RKO (cell line): ENCODE data around the gene RAD9B.

ENCODE experiments used
- DNase-seq: peaks from one replicate; pipeline ENCODE4 v3.0.0-alpha.2; 2016; ENCODE audit warnings: low spot score

The RAD9B gene

GRCh38 chr12:110528277-110528839 is 26.2 kb downstream of the RAD9B start:
- no peak for DNase-seq

GRCh38 chr12:110530511-110530910 is 28.4 kb downstream of the RAD9B start:
- DNase-seq = no peak

- no peak for DNase-seq
Observed at GRCh38 chr12:110531741-110532333, 29.7 kb downstream of the RAD9B start.

GRCh38 chr12:110532644-110533043 is 30.5 kb downstream of the RAD9B start:
- no peak for DNase-seq

GRCh38 chr12:110533607-110534006 is 31.5 kb downstream of the RAD9B start:
- DNase-seq = no peak

- no peak for DNase-seq
Observed at GRCh38 chr12:110534811-110535210, 32.7 kb downstream of the RAD9B start.

- no peak for DNase-seq
Observed at GRCh38 chr12:110536834-110537604, 34.9 kb downstream of the RAD9B start.

GRCh38 chr12:110537605-110538409 is 35.7 kb downstream of the RAD9B start:
- DNase-seq = no peak

- no peak for DNase-seq
Observed at GRCh38 chr12:110538869-110539622, 36.9 kb downstream of the RAD9B start.

- DNase-seq = peak; percentile 33
Observed at GRCh38 chr12:110540048-110540447, 37.9 kb downstream of the RAD9B start.

GRCh38 chr12:110543252-110543959 is 41.3 kb downstream of the RAD9B start:
- DNase-seq = no peak

- no peak for DNase-seq
Observed at GRCh38 chr12:110543965-110544364, 41.8 kb downstream of the RAD9B start.

GRCh38 chr12:110545259-110545658 is 43.1 kb downstream of the RAD9B start:
- DNase-seq = peak; percentile 45

GRCh38 chr12:110545812-110546211 is 43.7 kb downstream of the RAD9B start:
- no peak for DNase-seq

- peak; percentile 63 for DNase-seq
Observed at GRCh38 chr12:110546339-110546738, 44.2 kb downstream of the RAD9B start.

GRCh38 chr12:110547090-110547489 is 45.0 kb downstream of the RAD9B start:
- no peak for DNase-seq

- DNase-seq = no peak
Observed at GRCh38 chr12:110548678-110549077, 46.5 kb downstream of the RAD9B start.

GRCh38 chr12:110549716-110550115 is 47.6 kb downstream of the RAD9B start:
- no peak for DNase-seq

- DNase-seq = no peak
Observed at GRCh38 chr12:110550981-110551380, 48.9 kb downstream of the RAD9B start.
